ENCODE results near the gene HPS1. TPM values are rescaled to one million over a fixed set of nuclear protein-coding genes. Genes with fewer than 3 reads are reported as not detected.

Gene HPS1
- total and polyA plus RNA-seq, 10 donors: 49.5 to 132 (median 89.5) TPM

GRCh38 chr10:98436704-98437103 lies 10.0 kb downstream of the HPS1 start:
- Histone ChIP-seq H3K4me3 (no peak overlapping the region), H3K4me1 (peaks cover 0 to 12% (median 4%) of the 10 kb centered on the region in 6 donors), H3K27me3 (replicated peaks in 1 of 7) (no peaks in the 10 kb centered on the region), H3K9me3 (peaks cover 0 to 19% (median 12%) of the 10 kb centered on the region in 8 donors), H3K27ac (no peak overlapping the region), H3K36me3 (peaks cover 7 to 100% (median 73%) of the 10 kb centered on the region in 6 donors)
- no peak for TF ChIP-seq POLR2AphosphoS5 (IDR thresholded peaks at IDR 0.05)
- TF ChIP-seq CTCF (IDR thresholded peaks at IDR 0.05 in 8 of 11, conservative IDR thresholded peaks at IDR 0.05 in 3 of 11): no peak
- no peak for TF ChIP-seq POLR2A (IDR thresholded peaks at IDR 0.05)
- WGBS, 5 donors: 91 to 95% (median 95%) methylated on average over 4 of the region's 4 CpGs
- intact Hi-C loops (cut with DNase I; ENCODE audit: low total_unique reads): no loop called here
- no peak for DNase-seq

GRCh38 chr10:98435178-98435577 lies 11.6 kb downstream of the HPS1 start:
- TF ChIP-seq POLR2A (IDR thresholded peaks at IDR 0.05) (no peak), POLR2AphosphoS5 (IDR thresholded peaks at IDR 0.05) (no peak), CTCF (IDR thresholded peaks at IDR 0.05 in 8 of 11, conservative IDR thresholded peaks at IDR 0.05 in 3 of 11) (no peak)
- intact Hi-C loops (cut with DNase I; ENCODE audit: low total_unique reads): no loop called here
- Histone ChIP-seq H3K4me3 (no peak overlapping the region), H3K9me3 (peaks cover 0 to 19% (median 12%) of the 10 kb centered on the region in 8 donors), H3K27ac (no peak overlapping the region), H3K4me1 (peaks cover 0 to 4% (median 0%) of the 10 kb centered on the region in 6 donors), H3K27me3 (replicated peaks in 1 of 7) (no peaks in the 10 kb centered on the region), H3K36me3 (peaks cover 12 to 100% (median 79%) of the 10 kb centered on the region in 6 donors)
- no peak for DNase-seq
- WGBS, 5 donors: 94 to 99% (median 98%) methylated on average over 10 to 12 of the region's 12 CpGs

- no peak overlapping the region for H3K27ac ChIP-seq
- H3K4me1 ChIP-seq: peaks cover 0 to 4% (median 0%) of the 10 kb centered on the region in 6 donors
- no peaks in the 10 kb centered on the region for H3K27me3 ChIP-seq (replicated peaks in 1 of 7)
- H3K9me3 ChIP-seq: peaks cover 0 to 19% (median 12%) of the 10 kb centered on the region in 8 donors
- intact Hi-C loops (cut with DNase I; ENCODE audit: low total_unique reads): no loop called here
- WGBS, 5 donors: 92 to 98% (median 97%) methylated on average over 16 to 21 of the region's 21 CpGs
- TF ChIP-seq POLR2AphosphoS5 (IDR thresholded peaks at IDR 0.05): no peak
- no peak for TF ChIP-seq CTCF (IDR thresholded peaks at IDR 0.05 in 8 of 11, conservative IDR thresholded peaks at IDR 0.05 in 3 of 11)
- no peak for TF ChIP-seq POLR2A (IDR thresholded peaks at IDR 0.05)
- no peak for DNase-seq
- peaks cover 19 to 100% (median 80%) of the 10 kb centered on the region in 6 donors for H3K36me3 ChIP-seq
- H3K4me3 ChIP-seq: no peak overlapping the region
Measured at GRCh38 chr10:98433881-98434732, 12.6 kb downstream of the HPS1 start.

GRCh38 chr10:98433371-98433770 lies 13.4 kb downstream of the HPS1 start:
- H3K27me3 ChIP-seq (replicated peaks in 1 of 7): no peaks in the 10 kb centered on the region
- TF ChIP-seq POLR2A (IDR thresholded peaks at IDR 0.05) (no peak), POLR2AphosphoS5 (IDR thresholded peaks at IDR 0.05) (no peak), CTCF (IDR thresholded peaks at IDR 0.05 in 8 of 11, conservative IDR thresholded peaks at IDR 0.05 in 3 of 11) (no peak)
- H3K36me3 ChIP-seq: peaks cover 19 to 100% (median 83%) of the 10 kb centered on the region in 6 donors
- H3K27ac ChIP-seq: no peak overlapping the region
- peaks cover 0 to 19% (median 12%) of the 10 kb centered on the region in 8 donors for H3K9me3 ChIP-seq
- DNase-seq: no peak
- 95 to 100% (median 100%) methylated on average over 1 of the region's 1 CpG for WGBS, 5 donors
- no peaks in the 10 kb centered on the region for H3K4me1 ChIP-seq
- no peak overlapping the region for H3K4me3 ChIP-seq
- intact Hi-C loops (cut with DNase I; ENCODE audit: low total_unique reads): no loop called here
